Prostate gland (tissue), 2 donors: ENCODE measurements around the gene PPP2R2B.

Source experiments
- CTCF ChIP-seq, 4 experiments: fragments of 200-600 bp in 2 of 4; fragments of 450-650 bp in 2 of 4; sonication (generic) in 2 of 4; IDR thresholded peaks; 1 replicate in 3 of 4; 2 replicates in 1 of 4; pipeline ENCODE4 v1.5.1; 2016 to 2019; ENCODE audit warnings: antibody characterized with exemption in 4 of 4, mild to moderate bottlenecking in 2 of 4, moderate library complexity in 2 of 4
- POLR2AphosphoS5 ChIP-seq: sonication (generic); formaldehyde crosslinking; IDR thresholded peaks from one replicate; pipeline ENCODE4 v1.6.1; 2017; ENCODE audit warnings: antibody characterized with exemption

GRCh38 chr5:146682899-146683532 is 195.5 kb downstream of the PPP2R2B start:
- TF ChIP-seq POLR2AphosphoS5: no peak
- no peak for TF ChIP-seq CTCF (IDR thresholded peaks at IDR 0.05)
